GM19239 (cell line): Measurements from ENCODE around the gene MORF4L1.

ENCODE experiments used
- DNase-seq: peaks from one replicate; pipeline ENCODE4 v3.0.0; 2011; ENCODE audit warnings: low spot score; ENCODE audit not compliant: insufficient read length
- FAIRE-seq: peaks from 2 replicates; lab custom pipeline; 2011; peaks lifted over from hg19 to GRCh38; lab: Jason Lieb, UNC

MORF4L1 gene

DNA sequence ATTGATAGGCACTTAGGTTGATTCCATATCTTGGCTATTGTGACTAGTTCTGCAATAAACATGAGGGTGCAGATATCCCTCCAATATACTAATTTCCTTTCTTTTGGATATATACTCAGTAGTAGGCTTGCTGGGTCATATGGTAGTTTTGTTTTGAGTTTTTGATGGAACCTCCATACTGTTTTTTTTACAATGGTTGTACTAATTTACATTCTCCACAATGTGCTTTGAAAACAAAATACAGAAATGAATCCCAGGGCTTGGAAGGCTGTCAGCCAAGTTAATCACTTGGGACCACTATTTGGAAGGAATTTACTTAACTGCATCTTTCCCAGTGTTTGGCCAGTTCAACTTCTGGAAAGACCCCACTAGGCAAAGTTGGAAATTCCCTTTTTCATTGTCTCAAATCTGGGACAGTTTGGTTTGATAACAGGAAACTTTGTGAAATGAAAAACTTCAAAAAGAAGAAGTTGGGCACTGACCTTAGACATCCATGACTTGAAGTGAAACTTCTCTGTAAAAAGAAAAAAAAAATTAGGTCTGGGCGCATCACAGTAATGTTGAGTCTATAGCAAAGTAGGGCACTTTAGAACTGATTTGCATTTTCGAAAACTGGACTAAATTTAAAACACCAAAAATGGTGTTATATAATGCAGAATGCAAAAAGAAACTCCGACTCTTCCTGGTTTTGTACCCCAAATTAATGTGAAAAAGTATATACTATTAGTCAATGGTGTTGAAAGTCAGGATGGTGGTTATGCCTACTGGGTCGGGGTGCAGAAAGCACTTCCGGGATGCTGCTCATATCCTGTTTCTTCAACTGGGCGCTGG lies 66.2 kb downstream of the MORF4L1 start:
- DNase-seq (peak; percentile 59), FAIRE-seq (peak; percentile 88)

DNA sequence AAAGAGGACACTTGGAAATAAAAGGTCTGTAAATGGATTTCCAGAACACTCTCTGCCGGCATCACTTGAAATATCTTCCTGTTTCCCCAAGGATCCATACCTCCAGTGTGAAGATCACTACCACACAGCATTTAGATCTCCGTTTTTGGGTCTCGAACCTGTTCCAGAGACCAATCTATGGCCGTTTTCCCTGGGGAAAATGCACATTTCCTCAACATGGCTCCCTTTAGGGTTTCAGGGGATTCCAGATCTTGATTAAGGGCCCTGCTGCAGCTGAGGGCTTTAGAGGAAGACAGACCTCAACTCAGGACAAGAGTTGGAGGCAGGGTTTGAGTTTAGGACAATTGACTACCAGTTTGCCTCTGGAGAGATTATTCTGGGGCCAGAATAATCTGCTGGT lies 70.1 kb downstream of the MORF4L1 start:
- FAIRE-seq (no peak), DNase-seq (no peak)

DNA sequence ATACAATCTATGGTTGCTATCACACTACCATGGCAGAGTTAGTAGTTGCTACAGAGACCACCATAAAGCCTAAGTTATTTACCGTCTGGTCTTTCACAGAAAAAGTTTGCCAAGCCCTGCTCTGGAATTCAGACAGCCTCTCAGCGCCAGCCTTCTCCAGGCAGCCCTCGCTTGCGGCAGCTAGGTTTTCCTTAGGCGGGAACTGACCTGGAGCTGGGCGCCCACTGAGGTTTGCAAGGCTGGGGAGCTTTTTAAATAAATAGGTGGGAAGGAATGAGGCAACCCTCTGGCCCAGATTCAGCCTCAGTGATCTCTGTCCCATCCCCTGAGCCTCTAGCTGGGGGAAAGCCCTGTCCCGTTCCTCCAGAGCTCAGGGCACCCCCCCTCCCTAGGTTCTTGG lies 71.0 kb downstream of the MORF4L1 start:
- DNase-seq (no peak), FAIRE-seq (peak; percentile 44)

DNA sequence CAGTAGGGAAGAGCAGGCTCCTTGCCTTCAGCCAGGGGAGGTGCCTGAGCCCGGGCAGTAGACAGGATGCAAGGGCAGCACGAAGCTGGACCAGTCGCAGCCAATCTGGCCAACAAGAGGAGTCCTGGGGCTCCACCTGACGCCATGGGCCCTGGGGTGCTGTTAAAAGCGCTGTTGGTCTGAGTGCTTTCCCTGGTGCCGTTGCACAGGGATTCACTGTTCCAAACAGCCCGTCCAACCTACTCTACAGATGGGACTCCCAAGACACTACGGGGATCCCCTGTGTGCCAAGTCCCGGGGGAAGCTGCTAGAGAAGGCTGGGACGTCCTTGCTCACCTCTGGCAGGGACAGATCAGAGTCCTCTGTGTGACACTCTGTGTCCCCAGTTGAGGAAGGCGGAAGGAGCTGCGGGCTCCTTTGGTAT lies 71.5 kb downstream of the MORF4L1 start:
- DNase-seq (no peak), FAIRE-seq (no peak)

DNA sequence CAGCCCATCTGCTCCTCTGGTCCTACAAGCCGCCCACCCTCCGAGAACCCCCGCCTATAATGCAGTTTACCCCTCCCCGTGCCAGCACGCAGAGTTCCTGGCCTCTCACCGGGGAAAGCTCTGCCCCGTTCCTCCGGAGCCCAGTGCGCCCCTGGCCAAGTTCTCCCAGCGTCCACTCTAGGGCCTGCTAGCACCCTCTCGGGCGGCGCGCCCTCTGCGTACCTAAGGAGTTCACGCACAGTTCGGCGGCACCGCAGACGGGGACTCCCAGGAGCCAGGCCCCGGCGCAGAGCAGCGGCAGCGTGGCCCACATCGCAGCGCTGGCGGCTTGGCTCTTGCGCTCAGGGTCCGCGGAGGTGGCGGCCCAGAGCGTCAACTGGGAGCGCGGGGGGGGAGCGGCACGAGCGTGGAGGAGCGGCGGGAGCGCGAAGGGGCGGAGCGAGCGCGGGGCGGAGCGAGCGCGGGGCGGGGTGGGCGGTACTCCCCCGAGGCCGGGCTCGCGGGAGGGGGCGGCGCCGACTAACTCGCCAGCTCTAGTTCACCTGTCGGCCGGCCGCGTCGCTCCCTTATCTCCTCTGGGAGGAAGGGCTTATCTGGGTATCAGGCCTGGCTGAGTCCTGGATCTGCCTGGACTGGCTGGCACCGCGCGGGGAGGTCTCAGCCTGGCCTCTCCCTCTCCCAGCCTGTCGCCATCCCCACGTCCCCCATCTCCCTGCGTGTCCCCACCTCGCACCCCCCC lies 72.1 kb downstream of the MORF4L1 start, which contains the start of gene CTSH:
Gene CTSH, minus strand, starts transcription at position 378 of the 739 bp plus-strand sequence. Its CDS starts 65 bp downstream, at position 313.
- peak; percentile 70 for DNase-seq
- FAIRE-seq, result peak; percentile 57

DNA sequence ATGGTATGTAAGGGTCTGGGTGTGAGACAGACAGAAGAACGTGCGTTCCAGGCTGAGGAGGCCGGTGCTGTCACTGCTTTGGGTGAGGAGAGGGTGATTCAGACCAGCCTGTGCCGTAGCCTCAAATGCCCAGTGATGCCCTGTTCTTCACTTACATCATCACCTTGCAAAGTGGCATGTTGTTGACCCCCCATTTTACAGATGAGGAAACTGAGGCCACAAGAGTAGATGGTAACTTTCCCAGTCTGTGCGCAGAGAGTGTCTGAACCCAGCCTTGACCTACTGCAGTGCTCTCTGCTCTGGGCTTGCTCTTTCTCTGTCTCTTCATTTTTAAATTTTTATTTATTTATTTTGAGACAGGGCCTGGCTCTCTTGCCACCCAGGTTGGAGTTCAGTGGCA lies 73.8 kb downstream of the MORF4L1 start:
- FAIRE-seq (no peak), DNase-seq (no peak)

DNA sequence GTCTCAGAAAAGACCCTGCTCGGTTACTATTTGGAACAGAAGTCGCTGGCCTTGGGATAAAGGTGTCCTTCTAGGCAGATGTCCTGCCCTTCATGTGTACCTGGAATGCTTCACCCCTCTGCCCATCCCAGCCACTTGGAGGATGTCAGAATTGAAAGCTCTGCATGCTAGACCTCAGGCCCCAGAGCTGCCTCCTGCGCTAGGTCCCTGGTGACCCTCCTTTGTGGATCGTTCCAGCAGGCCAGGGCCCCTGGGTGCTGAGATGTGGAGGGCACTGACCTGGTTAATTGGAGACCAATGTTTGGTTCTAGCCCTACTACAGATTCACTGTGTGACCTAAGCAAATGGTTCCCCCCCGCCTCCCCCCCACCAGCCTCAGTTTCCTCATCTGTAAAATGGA lies 74.8 kb downstream of the MORF4L1 start:
- DNase-seq, result no peak
- FAIRE-seq, result no peak
